NB4 (cell line): ENCODE results near the gene LAMA3.

Source experiments
- CTCF ChIP-seq: IDR thresholded peaks from one replicate; pipeline ENCODE4 v1.5.1; 2012; ENCODE audit warnings: low read depth, low read length
- MAX ChIP-seq: IDR thresholded peaks from 2 replicates; pipeline ENCODE4 v1.6.1; 2011; ENCODE audit warnings: low read depth, low read length
- POLR2A ChIP-seq: IDR thresholded peaks from 2 replicates; pipeline ENCODE4 v1.6.1; 2011; ENCODE audit warnings: mild to moderate bottlenecking; ENCODE audit not compliant: insufficient read length; ENCODE audit errors: extremely low read depth

GRCh38 chr18:23845988-23846630 is 156.9 kb downstream of the LAMA3 start:
- TF ChIP-seq MAX (no peak), CTCF (no peak), POLR2A (no peak)
